Endothelial cell of umbilical vein (primary cell): ENCODE measurements around the gene ISOC1. TPM values are rescaled to one million over a fixed set of nuclear protein-coding genes. Genes with fewer than 3 reads are reported as not detected.

Experiments used
- BruUV-seq: library from RNA; stranded (reverse); fragments of 400-500 nt; replicated peaks from 2 replicates; lab custom pipeline; 2021; lab: Mats Ljungman, UMichigan
- CTCF ChIA-PET: fragments of 300-600, 350-600 bp; sonication (Branson Sonifier 250); formaldehyde crosslinking; loops from one replicate; lab custom pipeline; 2021; ENCODE audit warnings: antibody characterized with exemption, inconsistent platforms; lab: Charles Lee
- POLR2A ChIA-PET: fragments of 300-600, 350-600 bp; sonication (Branson Sonifier 250); formaldehyde crosslinking; loops from one replicate; lab custom pipeline; 2021; ENCODE audit warnings: antibody characterized with exemption, inconsistent platforms; lab: Charles Lee
- DNase-seq: peaks from one replicate; pipeline ENCODE4 v3.0.0-alpha.2; 2011; ENCODE audit warnings: low read depth, low spot score
- FAIRE-seq: peaks from 2 replicates; lab custom pipeline; 2011; peaks lifted over from hg19 to GRCh38; lab: Jason Lieb, UNC
- H2AFZ ChIP-seq: 2 replicates; pipeline ENCODE4 v1.6.0; 2012; ENCODE audit warnings: low read depth, low read length, control low read depth, inconsistent platforms
- H3K27ac ChIP-seq: 2 replicates; pipeline ENCODE4 v1.5.1; 2011; ENCODE audit warnings: low read depth, mild to moderate bottlenecking, control low read depth, low read length, moderate library complexity; ENCODE audit not compliant: insufficient read depth
- H3K27me3 ChIP-seq, 2 experiments: 2 replicates each; pipeline versions ENCODE4 v1.6.0 to v1.6.1; 2011; ENCODE audit warnings: low read length in 2 of 2, mixed read lengths in 1 of 2; ENCODE audit not compliant: control insufficient read depth in 2 of 2, insufficient read depth in 2 of 2
- H3K36me3 ChIP-seq, 2 experiments: 2 replicates in 1 of 2; 3 replicates in 1 of 2; pipeline ENCODE4 v1.5.1; 2011; ENCODE audit warnings: low read length in 2 of 2, mild to moderate bottlenecking in 1 of 2, moderate library complexity in 1 of 2; ENCODE audit not compliant: control insufficient read depth in 2 of 2, insufficient read depth in 2 of 2; ENCODE audit errors: extremely low read depth in 1 of 2
- H3K4me1 ChIP-seq: 3 replicates; pipeline ENCODE4 v1.5.1; 2011; ENCODE audit warnings: mild to moderate bottlenecking, low read length; ENCODE audit not compliant: control insufficient read depth, insufficient read depth; ENCODE audit errors: extremely low read depth
- H3K4me2 ChIP-seq: 2 replicates; pipeline ENCODE4 v1.6.1; 2011; ENCODE audit warnings: low read length, control low read depth, mixed read lengths; ENCODE audit not compliant: insufficient read depth
- H3K4me3 ChIP-seq, 3 experiments: fragments of 200-600 bp in 1 of 3; sonication (generic), shearing (Covaris generic) in 1 of 3; replicated peaks in 1 of 3; 2 replicates each; pipeline ENCODE4 v1.5.1; 2011 to 2016; ENCODE audit warnings: control low read depth in 3 of 3, low read length in 3 of 3, mild to moderate bottlenecking in 2 of 3, inconsistent platforms in 1 of 3, low read depth in 1 of 3, moderate library complexity in 1 of 3; ENCODE audit not compliant: insufficient read depth in 1 of 3
- H3K79me2 ChIP-seq: 2 replicates; pipeline ENCODE4 v1.6.0; 2012; ENCODE audit warnings: low read length, inconsistent platforms; ENCODE audit not compliant: control insufficient read depth, insufficient read depth
- H3K9ac ChIP-seq: replicated peaks from 2 replicates; pipeline ENCODE3; 2011; ENCODE audit warnings: low read length, control low read depth; ENCODE audit not compliant: insufficient read depth; ENCODE audit errors: extremely low read depth
- H3K9me1 ChIP-seq: replicated peaks from 3 replicates; pipeline ENCODE4 v1.6.0; 2011; ENCODE audit warnings: mild to moderate bottlenecking, low read length; ENCODE audit not compliant: control insufficient read depth, insufficient read depth; ENCODE audit errors: extremely low read depth
- H3K9me3 ChIP-seq: replicated peaks from 2 replicates; pipeline ENCODE4 v1.5.1; 2012; ENCODE audit warnings: low read length, inconsistent platforms; ENCODE audit not compliant: control insufficient read depth, insufficient read depth
- H4K20me1 ChIP-seq: replicated peaks from 2 replicates; pipeline ENCODE3; 2011; ENCODE audit warnings: mild to moderate bottlenecking, low read length; ENCODE audit not compliant: control insufficient read depth, insufficient read depth; ENCODE audit errors: extremely low read depth
- EZH2 ChIP-seq: IDR thresholded peaks from 2 replicates; pipeline ENCODE4 v1.6.1; 2012; ENCODE audit warnings: borderline replicate concordance, low read depth, mild to moderate bottlenecking, moderate library complexity, low read length, inconsistent platforms; ENCODE audit not compliant: severe bottlenecking
- FOS ChIP-seq: IDR thresholded peaks from 2 replicates; pipeline ENCODE4 v1.6.1; 2011; ENCODE audit warnings: mild to moderate bottlenecking, low read length, moderate library complexity, borderline replicate concordance; ENCODE audit not compliant: insufficient read depth
- GATA2 ChIP-seq: IDR thresholded peaks from 2 replicates; pipeline ENCODE4 v1.7.0; 2011; ENCODE audit warnings: low read depth, mild to moderate bottlenecking, moderate library complexity, mixed read lengths, low read length; ENCODE audit not compliant: insufficient read length, insufficient read depth
- MYC ChIP-seq: IDR thresholded peaks from one replicate; pipeline ENCODE4 v1.6.1; 2011; ENCODE audit warnings: mild to moderate bottlenecking, low read depth, low read length
- dilution Hi-C: fragments of 300-500 bp; cut with MboI; formaldehyde crosslinking; loops from one replicate; pipeline ENCODE4 v1.15.0; 2019; ENCODE audit warnings: low sequenced_read_pairs; ENCODE audit not compliant: extremely low pct_ligation_motif_present
- intact Hi-C: fragments of 100-400 bp; cut with micrococcal nuclease; formaldehyde crosslinking; loops from one replicate; pipeline ENCODE4 v1.10.0; 2022
- polyA plus RNA-seq, 4 experiments: library from polyadenylated mRNA; depleted of rRNA in 3 of 4; stranded (reverse) in 3 of 4; unstranded in 1 of 4; fragments of >200 nt; gene quantifications; 2 replicates each; pipeline versions ENCODE4 v1.2.1 to v1.2.3, GENCODE V29; 2011 to 2012; ENCODE audit warnings: missing spikeins in 1 of 4
- total RNA-seq: library from RNA; stranded (reverse); gene quantifications from 2 replicates; pipeline ENCODE4 v1.2.3, GENCODE V29; 2021
- TF ChIP-seq, protein P1 (sequence below), 2 donors: IDR thresholded peaks; 1 replicate in 1 of 2; 2 replicates in 1 of 2; pipeline ENCODE4 v1.5.1; 2011; ENCODE audit warnings: low read length in 2 of 2, mild to moderate bottlenecking in 2 of 2, moderate library complexity in 2 of 2, control low read depth in 1 of 2, inconsistent platforms in 1 of 2, low read depth in 1 of 2; ENCODE audit not compliant: insufficient read depth in 1 of 2; ENCODE audit errors: extremely low read depth in 1 of 2
- TF ChIP-seq, protein P2 (sequence below): IDR thresholded peaks from 2 replicates; pipeline ENCODE4 v1.6.1; 2011; ENCODE audit not compliant: insufficient read depth, insufficient read length

Gene ISOC1
- total and polyA plus RNA-seq, 2 donors (not counting 3 experiments of a cell fraction or from before 2014, with no cell fraction given): 21.4 to 21.6 TPM

DNA sequence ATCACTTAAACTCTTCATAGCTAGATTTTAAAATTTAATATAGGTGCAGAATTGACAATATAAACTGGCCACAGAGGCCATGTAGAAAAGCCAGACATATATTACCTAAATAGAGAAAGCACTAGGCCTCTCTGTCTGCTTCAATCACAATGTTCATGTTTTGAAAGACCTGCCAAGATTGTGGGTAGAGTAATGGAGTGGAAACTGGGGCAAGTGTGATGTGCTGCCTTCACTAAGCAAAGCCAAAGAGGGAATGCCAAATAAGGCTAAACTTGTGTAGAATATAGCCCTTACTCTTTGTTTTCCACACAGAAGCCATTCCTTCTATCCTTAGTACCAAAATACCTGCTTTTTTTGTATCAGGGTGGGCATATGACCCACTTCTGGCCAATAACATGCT is 15.1 kb upstream of the ISOC1 start:
- TF ChIP-seq, protein P1, sequence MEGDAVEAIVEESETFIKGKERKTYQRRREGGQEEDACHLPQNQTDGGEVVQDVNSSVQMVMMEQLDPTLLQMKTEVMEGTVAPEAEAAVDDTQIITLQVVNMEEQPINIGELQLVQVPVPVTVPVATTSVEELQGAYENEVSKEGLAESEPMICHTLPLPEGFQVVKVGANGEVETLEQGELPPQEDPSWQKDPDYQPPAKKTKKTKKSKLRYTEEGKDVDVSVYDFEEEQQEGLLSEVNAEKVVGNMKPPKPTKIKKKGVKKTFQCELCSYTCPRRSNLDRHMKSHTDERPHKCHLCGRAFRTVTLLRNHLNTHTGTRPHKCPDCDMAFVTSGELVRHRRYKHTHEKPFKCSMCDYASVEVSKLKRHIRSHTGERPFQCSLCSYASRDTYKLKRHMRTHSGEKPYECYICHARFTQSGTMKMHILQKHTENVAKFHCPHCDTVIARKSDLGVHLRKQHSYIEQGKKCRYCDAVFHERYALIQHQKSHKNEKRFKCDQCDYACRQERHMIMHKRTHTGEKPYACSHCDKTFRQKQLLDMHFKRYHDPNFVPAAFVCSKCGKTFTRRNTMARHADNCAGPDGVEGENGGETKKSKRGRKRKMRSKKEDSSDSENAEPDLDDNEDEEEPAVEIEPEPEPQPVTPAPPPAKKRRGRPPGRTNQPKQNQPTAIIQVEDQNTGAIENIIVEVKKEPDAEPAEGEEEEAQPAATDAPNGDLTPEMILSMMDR (IDR thresholded peaks at IDR 0.05; ENCODE audit: extremely low read depth in 1 of 2, insufficient read depth in 1 of 2, low read depth in 1 of 2, low read length in 2 of 2): no peak
- TF ChIP-seq EZH2 (no peak), GATA2 (no peak), FOS (no peak), MYC (no peak)
- TF ChIP-seq, protein P2, sequence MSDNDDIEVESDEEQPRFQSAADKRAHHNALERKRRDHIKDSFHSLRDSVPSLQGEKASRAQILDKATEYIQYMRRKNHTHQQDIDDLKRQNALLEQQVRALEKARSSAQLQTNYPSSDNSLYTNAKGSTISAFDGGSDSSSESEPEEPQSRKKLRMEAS: no peak
- H3K9me1 ChIP-seq: no peaks in the 10 kb centered on the region
- no peak for FAIRE-seq
- no peak overlapping the region for H3K27ac ChIP-seq
- H3K4me2 ChIP-seq: no peak overlapping the region
- H3K4me1 ChIP-seq: no peaks in the 10 kb centered on the region
- intact Hi-C loops: no loop called here
- dilution Hi-C loops: no loop called here
- no TSS peak for BruUV-seq
- H3K4me3 ChIP-seq: no peak overlapping the region
- no peak overlapping the region for H2AFZ ChIP-seq
- H3K27me3 ChIP-seq: no peaks in the 10 kb centered on the region
- no peaks in the 10 kb centered on the region for H3K79me2 ChIP-seq
- no peak for DNase-seq
- no peaks in the 10 kb centered on the region for H3K9me3 ChIP-seq
- no peaks in the 10 kb centered on the region for H4K20me1 ChIP-seq
- ChIA-PET CTCF (no interaction called here), POLR2A (no interaction called here)
- H3K36me3 ChIP-seq: no peaks in the 10 kb centered on the region
- no peak overlapping the region for H3K9ac ChIP-seq
